Hepatocyte (in vitro differentiated cells): ENCODE measurements around the gene SREK1IP1.

Experiments
- CTCF ChIP-seq: fragments of 200-600 bp; sonication (generic); IDR thresholded peaks from 2 replicates; pipeline ENCODE4 v1.5.1; 2016; ENCODE audit warnings: antibody characterized with exemption, mild to moderate bottlenecking; ENCODE audit not compliant: poor library complexity
- EZH2 ChIP-seq: fragments of 200-600 bp; sonication (generic); IDR thresholded peaks from 2 replicates; pipeline ENCODE4 v1.6.1; 2016; ENCODE audit warnings: antibody characterized with exemption, mild to moderate bottlenecking, borderline replicate concordance
- EZH2phosphoT487 ChIP-seq: fragments of 200-600 bp; sonication (generic); IDR thresholded peaks from one replicate; pipeline ENCODE4 v1.6.1; 2018; ENCODE audit warnings: antibody characterized with exemption, mild to moderate bottlenecking, low read depth, moderate library complexity; ENCODE audit not compliant: unreplicated experiment, severe bottlenecking

- TF ChIP-seq CTCF (no peak), EZH2 (no peak), EZH2phosphoT487 (no peak)
Observed at GRCh38 chr5:64682608-64683007, 85.9 kb downstream of the SREK1IP1 start.
